Activated B cell treated with CpG ODN at 0.5 μM for 24 hours (primary cell): ENCODE results near the gene RGS1. TPM values are rescaled to one million over a fixed set of nuclear protein-coding genes. Genes with fewer than 3 reads are reported as not detected.

ENCODE experiments used
- ATAC-seq: fragments of 200-7000 bp; cut with Tn5 transposase; one replicate; pipeline ENCODE4 v1.10.0; 2021; ENCODE audit warnings: low read depth, mild to moderate bottlenecking, moderate library complexity
- CTCF ChIA-PET: fragments of 350-600 bp; sonication (Branson Sonifier 250); formaldehyde crosslinking; loops from one replicate; lab custom pipeline; 2021; ENCODE audit warnings: antibody characterized with exemption; lab: Charles Lee
- POLR2A ChIA-PET: fragments of 350-600 bp; sonication (Branson Sonifier 250); formaldehyde crosslinking; loops from one replicate; lab custom pipeline; 2021; ENCODE audit warnings: antibody characterized with exemption; lab: Charles Lee
- DNase-seq: peaks from one replicate; pipeline ENCODE4 v3.0.0; 2022
- H3K27ac Mint-ChIP-seq: one replicate; pipeline ENCODE4 v1.8.0; 2020; ENCODE audit warnings: mixed read lengths
- H3K27me3 Mint-ChIP-seq: one replicate; pipeline ENCODE4 v1.8.0; 2021; ENCODE audit warnings: mixed read lengths
- H3K36me3 Mint-ChIP-seq: one replicate; pipeline ENCODE4 v1.8.0; 2021; ENCODE audit warnings: low read depth, mixed read lengths
- H3K4me1 Mint-ChIP-seq: one replicate; pipeline ENCODE4 v1.8.0; 2021; ENCODE audit warnings: mixed read lengths
- H3K4me3 Mint-ChIP-seq: one replicate; pipeline ENCODE4 v1.8.0; 2020; ENCODE audit warnings: mild to moderate bottlenecking, mixed read lengths
- H3K9me3 Mint-ChIP-seq: one replicate; pipeline ENCODE4 v1.8.0; 2020; ENCODE audit warnings: mixed read lengths
- CTCF ChIP-seq: fragments of 200-600 bp; IDR thresholded peaks from one replicate; pipeline ENCODE4 v1.8.0; 2022; ENCODE audit warnings: antibody characterized with exemption, mild to moderate bottlenecking
- intact Hi-C: fragments of 100-400 bp; cut with micrococcal nuclease; formaldehyde crosslinking; loops from one replicate; pipeline ENCODE4 v1.15.1; 2024
- total RNA-seq: library from RNA; stranded (reverse); gene quantifications from 2 replicates; pipeline ENCODE4 v1.2.3, GENCODE V29; 2022

The RGS1 gene
- total RNA-seq, 1 donor from 2014 or later: 56.8 TPM

- Mint-ChIP-seq H3K4me3 (no peak overlapping the region), H3K36me3 (no peaks in the 10 kb centered on the region), H3K9me3 (no peaks in the 10 kb centered on the region), H3K27ac (no peak overlapping the region), H3K4me1 (no peaks in the 10 kb centered on the region), H3K27me3 (peaks cover 3% of the 10 kb centered on the region)
- ATAC-seq (no peak), DNase-seq (no peak)
- ChIA-PET POLR2A (interaction anchor here (0.5 kb wide), 1 partner anchor 403 kb away, joined by 4 read pairs; no protein-coding TSS in a partner anchor), CTCF (interaction anchor here (1.3 kb wide), 1 partner anchor 114 kb away, joined by 6 read pairs; no protein-coding TSS in a partner anchor)
- intact Hi-C loops: no loop called here
- TF ChIP-seq CTCF: no peak
Observed at GRCh38 chr1:192588546-192588945, 13.0 kb downstream of the RGS1 start.

GRCh38 chr1:192589813-192590212 lies 14.2 kb downstream of the RGS1 start:
- no peak overlapping the region for H3K27ac Mint-ChIP-seq
- ATAC-seq (no peak), DNase-seq (no peak)
- ChIA-PET POLR2A (no interaction called here), CTCF (no interaction called here)
- intact Hi-C loops: no loop called here
- TF ChIP-seq CTCF: no peak
- no peaks in the 10 kb centered on the region for H3K4me1 Mint-ChIP-seq
- H3K9me3 Mint-ChIP-seq: no peaks in the 10 kb centered on the region
- H3K36me3 Mint-ChIP-seq: no peaks in the 10 kb centered on the region
- peaks cover 5% of the 10 kb centered on the region for H3K27me3 Mint-ChIP-seq
- no peak overlapping the region for H3K4me3 Mint-ChIP-seq

DNA sequence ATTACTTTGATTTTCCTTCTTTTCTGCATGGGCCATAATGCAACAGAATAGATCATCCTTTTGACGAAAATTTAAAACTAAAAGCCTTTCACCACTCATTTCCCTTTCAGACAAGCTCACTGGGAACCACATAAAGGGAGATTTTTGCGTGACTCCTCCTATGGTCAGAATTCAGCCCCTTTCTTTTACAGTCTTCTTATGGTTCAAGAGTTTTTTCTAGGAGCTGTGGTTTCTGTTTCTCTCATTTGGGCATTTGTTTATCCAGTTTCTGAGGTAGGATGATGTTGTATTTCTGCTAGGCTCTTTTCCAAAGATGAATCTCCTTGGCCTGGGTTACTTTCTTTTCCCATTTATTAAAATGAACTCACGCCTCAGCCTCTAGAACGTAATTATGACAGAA lies 16.9 kb downstream of the RGS1 start:
- no peaks in the 10 kb centered on the region for H3K4me1 Mint-ChIP-seq
- no peak for DNase-seq
- H3K36me3 Mint-ChIP-seq: no peaks in the 10 kb centered on the region
- peaks cover 2% of the 10 kb centered on the region for H3K27me3 Mint-ChIP-seq
- CTCF ChIA-PET: interaction anchor here (1.9 kb wide), 1 partner anchor 9 kb away, joined by 7 read pairs; no protein-coding TSS in a partner anchor
- TF ChIP-seq CTCF: no peak
- H3K27ac Mint-ChIP-seq: no peak overlapping the region
- no peak overlapping the region for H3K4me3 Mint-ChIP-seq
- POLR2A ChIA-PET: no interaction called here
- intact Hi-C loops: no loop called here
- H3K9me3 Mint-ChIP-seq: no peaks in the 10 kb centered on the region
- ATAC-seq: no peak

GRCh38 chr1:192592981-192593708 lies 17.6 kb downstream of the RGS1 start:
- no peak for ATAC-seq
- Mint-ChIP-seq H3K36me3 (no peaks in the 10 kb centered on the region), H3K27me3 (peaks cover 2% of the 10 kb centered on the region), H3K27ac (no peak overlapping the region), H3K4me3 (no peak overlapping the region), H3K9me3 (no peaks in the 10 kb centered on the region), H3K4me1 (no peaks in the 10 kb centered on the region)
- POLR2A ChIA-PET: no interaction called here
- no peak for TF ChIP-seq CTCF
- CTCF ChIA-PET: interaction anchor here (1.9 kb wide), 1 partner anchor 10 kb away, joined by 7 read pairs; no protein-coding TSS in a partner anchor
- intact Hi-C loops: loop anchor here (1.0 kb wide), 1 partner anchor 8 kb away; no protein-coding TSS in a partner anchor
- DNase-seq: no peak

DNA sequence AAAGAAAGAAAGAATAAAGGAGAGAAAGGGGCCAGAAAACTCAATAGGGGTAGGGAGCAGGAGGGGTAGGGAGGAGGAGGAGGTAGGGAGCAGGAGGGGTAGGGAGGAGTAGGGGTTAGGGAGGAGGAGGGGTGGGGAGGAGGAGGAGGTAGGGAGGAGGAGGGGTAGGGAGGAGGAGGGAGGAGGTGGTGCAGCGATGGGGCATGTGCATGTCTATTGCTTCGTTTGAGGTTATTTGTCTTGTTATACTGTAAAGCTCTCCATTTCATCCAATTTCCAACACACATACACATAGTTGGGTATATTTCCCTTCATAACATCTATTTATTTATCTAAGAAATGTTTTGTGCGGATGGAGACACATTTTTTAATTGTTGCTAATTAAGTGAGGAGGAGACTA lies 19.7 kb downstream of the RGS1 start:
- ATAC-seq (no peak), DNase-seq (no peak)
- Mint-ChIP-seq H3K36me3 (no peaks in the 10 kb centered on the region), H3K27me3 (peaks cover 2% of the 10 kb centered on the region), H3K9me3 (no peaks in the 10 kb centered on the region), H3K27ac (no peak overlapping the region), H3K4me3 (no peak overlapping the region), H3K4me1 (no peaks in the 10 kb centered on the region)
- ChIA-PET CTCF (no interaction called here), POLR2A (no interaction called here)
- intact Hi-C loops: no loop called here
- TF ChIP-seq CTCF: no peak
